Effector memory CD4-positive, alpha-beta T cell (primary cell): Measurements from ENCODE around the gene COL15A1.
A peak's percentile ranks its signal among the peaks of the same experiment; 100 is the strongest.

Source experiments
- DNase-seq, 3 donors: peaks; one replicate each; pipeline ENCODE4 v3.0.0-alpha.2; 2020
- H3K27ac ChIP-seq: 2 replicates; pipeline ENCODE4 v1.7.0; 2013; ENCODE audit warnings: mild to moderate bottlenecking, low read length, moderate library complexity; ENCODE audit not compliant: insufficient read depth, poor library complexity, severe bottlenecking
- H3K27me3 ChIP-seq: replicated peaks from 2 replicates; pipeline ENCODE4 v1.7.0; 2013; ENCODE audit warnings: mild to moderate bottlenecking, low read length; ENCODE audit not compliant: insufficient read depth, control insufficient read depth, poor library complexity, severe bottlenecking
- H3K36me3 ChIP-seq: 2 replicates; pipeline ENCODE4 v1.7.0; 2013; ENCODE audit warnings: mild to moderate bottlenecking, low read length, moderate library complexity; ENCODE audit not compliant: control insufficient read depth, insufficient read depth
- H3K4me1 ChIP-seq: 2 replicates; pipeline ENCODE4 v1.7.0; 2013; ENCODE audit warnings: low read length, mild to moderate bottlenecking; ENCODE audit not compliant: control insufficient read depth, insufficient read depth, poor library complexity, severe bottlenecking
- H3K4me3 ChIP-seq: 2 replicates; pipeline ENCODE4 v1.7.0; 2013; ENCODE audit warnings: low read length, low read depth, mild to moderate bottlenecking; ENCODE audit not compliant: insufficient read depth, poor library complexity, severe bottlenecking
- H3K9me3 ChIP-seq: 2 replicates; pipeline ENCODE4 v1.7.0; 2013; ENCODE audit warnings: mild to moderate bottlenecking, low read length, moderate library complexity; ENCODE audit not compliant: control insufficient read depth

The COL15A1 gene

DNA sequence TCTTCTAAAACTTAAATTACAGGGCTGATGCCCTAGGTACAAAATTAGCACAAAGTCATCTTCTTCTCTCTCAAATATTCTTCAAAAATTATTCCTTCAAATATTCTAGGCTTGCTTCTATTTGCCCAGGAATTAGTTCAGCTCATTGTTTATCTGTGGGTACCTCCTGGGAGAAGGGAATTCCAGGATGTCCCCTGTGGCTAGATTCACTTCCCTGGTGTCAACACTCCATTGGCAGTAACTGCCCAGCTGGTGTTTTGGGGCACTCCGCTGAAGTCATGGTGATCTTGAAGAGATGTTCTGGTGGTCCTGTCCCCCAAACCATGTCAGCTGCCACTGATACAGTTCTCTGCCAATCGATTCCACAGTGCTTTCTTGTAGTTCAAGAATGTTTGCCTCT, 135.0 kb downstream of the COL15A1 start:
- Histone ChIP-seq H3K4me1 (peaks cover 23% of the 10 kb centered on the region), H3K9me3 (no peaks in the 10 kb centered on the region), H3K27ac (no peak overlapping the region), H3K27me3 (no peaks in the 10 kb centered on the region), H3K36me3 (no peaks in the 10 kb centered on the region), H3K4me3 (no peak overlapping the region)
- DNase-seq = no peak

DNA sequence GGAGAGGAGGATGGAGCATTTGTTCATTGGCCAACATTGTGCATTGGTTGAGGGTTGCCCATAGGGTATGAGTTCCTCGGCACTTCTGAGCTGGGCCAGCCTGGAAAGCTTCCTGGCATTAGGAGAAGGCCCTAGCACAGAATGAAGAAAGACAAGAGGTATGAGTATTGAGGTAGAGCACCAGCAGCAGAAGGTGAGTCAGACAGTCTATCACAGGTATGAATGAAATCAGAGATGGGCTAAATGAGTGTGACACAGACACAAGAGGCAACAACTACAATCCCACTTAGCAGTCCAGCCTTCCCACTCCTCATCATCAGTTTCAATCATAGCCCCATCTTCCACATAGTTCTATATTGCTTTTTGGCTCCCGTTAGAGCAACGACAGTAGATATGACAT, 135.8 kb downstream of the COL15A1 start:
- H3K36me3 ChIP-seq = no peaks in the 10 kb centered on the region
- no peak for DNase-seq
- H3K27me3 ChIP-seq = no peaks in the 10 kb centered on the region
- H3K9me3 ChIP-seq = no peaks in the 10 kb centered on the region
- no peak overlapping the region for H3K27ac ChIP-seq
- peaks cover 23% of the 10 kb centered on the region for H3K4me1 ChIP-seq
- H3K4me3 ChIP-seq = no peak overlapping the region

DNA sequence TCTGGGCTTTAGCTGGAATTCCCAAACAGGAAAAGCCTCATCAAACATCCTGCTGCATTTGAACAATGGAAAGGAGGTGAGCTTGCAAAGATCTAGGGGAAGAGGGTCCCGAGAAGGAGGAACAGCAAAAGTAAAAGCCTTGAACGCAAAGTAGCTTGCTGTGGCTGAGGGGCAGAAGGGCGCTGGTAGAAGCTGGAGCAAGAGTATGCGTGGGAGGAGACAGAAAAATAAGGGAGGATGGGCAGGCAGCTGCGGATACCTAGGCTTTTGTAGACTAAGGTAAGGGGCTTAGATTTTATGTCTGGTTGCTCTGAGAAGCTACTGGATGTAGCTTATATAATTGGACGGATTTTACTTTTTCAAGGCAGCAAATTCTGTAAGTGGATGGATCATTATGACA, 139.3 kb downstream of the COL15A1 start:
- no peak overlapping the region for H3K4me3 ChIP-seq
- H3K36me3 ChIP-seq = no peaks in the 10 kb centered on the region
- no peak overlapping the region for H3K27ac ChIP-seq
- no peaks in the 10 kb centered on the region for H3K27me3 ChIP-seq
- H3K4me1 ChIP-seq = no peaks in the 10 kb centered on the region
- H3K9me3 ChIP-seq = no peaks in the 10 kb centered on the region
- DNase-seq = no peak

DNA sequence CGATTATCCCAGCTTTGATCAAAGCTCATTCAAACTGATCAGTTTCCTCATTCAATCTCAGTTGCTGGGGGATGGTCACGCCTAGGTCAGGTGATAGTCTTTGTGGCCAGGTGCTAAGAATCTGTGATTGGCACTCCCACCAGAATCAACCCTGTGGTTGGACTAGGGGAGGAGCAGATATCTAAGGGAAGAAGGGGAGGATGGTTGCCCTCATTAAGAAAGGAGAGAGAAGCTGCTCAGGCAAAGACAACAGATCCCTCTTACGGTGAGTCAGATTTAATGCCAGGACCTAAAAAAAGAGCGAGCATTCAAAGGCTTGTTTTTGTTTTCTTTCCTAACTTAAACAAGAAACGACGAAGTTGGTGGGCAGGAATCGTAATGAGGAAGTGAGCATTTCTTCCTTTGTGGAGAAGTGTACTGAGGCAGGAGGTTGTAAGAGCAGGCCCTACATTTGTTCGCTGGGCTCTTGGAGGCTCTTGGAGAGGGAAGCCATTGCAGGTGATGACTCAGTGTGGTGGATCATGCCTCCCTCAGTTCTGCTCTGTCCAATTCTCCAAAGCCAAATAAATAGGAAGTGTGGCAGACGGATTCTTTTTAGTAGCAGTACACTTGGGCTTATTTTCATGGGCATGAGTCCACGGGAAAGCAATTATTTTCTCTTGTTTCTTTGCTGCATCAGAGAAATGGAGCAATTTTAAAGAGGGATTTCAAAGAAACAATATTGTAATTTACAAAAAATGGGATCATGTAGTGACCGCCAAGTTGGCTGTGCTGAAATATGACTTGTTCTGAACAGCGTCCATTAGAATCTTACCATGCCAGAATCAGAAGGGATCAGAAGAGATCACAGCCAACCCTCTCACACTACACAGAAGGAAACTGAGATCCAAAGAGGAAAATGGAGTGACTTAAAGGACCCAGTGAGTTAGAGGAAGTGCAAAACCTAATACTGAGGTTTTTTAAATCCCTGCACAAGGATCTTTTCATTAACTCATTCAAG, 142.5 kb downstream of the COL15A1 start:
- Histone ChIP-seq H3K4me1 (no peaks in the 10 kb centered on the region), H3K27me3 (no peaks in the 10 kb centered on the region), H3K4me3 (no peak overlapping the region), H3K9me3 (no peaks in the 10 kb centered on the region), H3K27ac (no peak overlapping the region), H3K36me3 (no peaks in the 10 kb centered on the region)
- no peak for DNase-seq

DNA sequence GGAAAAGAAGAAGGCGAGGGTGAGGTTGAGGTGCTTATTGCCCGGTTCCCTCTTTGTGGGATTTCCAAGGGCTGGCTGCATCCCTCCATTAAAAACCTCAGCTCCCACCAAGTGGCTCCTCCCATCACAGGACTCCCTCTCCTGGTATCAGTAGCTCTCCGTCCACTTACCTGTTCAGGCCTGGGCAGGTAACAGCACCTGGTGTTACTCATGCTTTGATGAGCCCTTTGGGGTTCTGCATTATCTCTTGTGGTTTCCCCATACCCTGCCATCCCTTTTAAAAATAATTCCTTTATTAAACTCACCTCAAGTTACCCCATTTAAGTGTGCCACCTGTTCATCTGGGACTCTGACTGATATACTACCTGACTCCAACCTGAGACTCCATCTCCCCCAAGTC, 143.8 kb downstream of the COL15A1 start:
- Histone ChIP-seq H3K4me1 (peaks cover 4% of the 10 kb centered on the region), H3K36me3 (no peaks in the 10 kb centered on the region), H3K27ac (no peak overlapping the region), H3K4me3 (no peak overlapping the region), H3K27me3 (no peaks in the 10 kb centered on the region), H3K9me3 (no peaks in the 10 kb centered on the region)
- DNase-seq = no peak

DNA sequence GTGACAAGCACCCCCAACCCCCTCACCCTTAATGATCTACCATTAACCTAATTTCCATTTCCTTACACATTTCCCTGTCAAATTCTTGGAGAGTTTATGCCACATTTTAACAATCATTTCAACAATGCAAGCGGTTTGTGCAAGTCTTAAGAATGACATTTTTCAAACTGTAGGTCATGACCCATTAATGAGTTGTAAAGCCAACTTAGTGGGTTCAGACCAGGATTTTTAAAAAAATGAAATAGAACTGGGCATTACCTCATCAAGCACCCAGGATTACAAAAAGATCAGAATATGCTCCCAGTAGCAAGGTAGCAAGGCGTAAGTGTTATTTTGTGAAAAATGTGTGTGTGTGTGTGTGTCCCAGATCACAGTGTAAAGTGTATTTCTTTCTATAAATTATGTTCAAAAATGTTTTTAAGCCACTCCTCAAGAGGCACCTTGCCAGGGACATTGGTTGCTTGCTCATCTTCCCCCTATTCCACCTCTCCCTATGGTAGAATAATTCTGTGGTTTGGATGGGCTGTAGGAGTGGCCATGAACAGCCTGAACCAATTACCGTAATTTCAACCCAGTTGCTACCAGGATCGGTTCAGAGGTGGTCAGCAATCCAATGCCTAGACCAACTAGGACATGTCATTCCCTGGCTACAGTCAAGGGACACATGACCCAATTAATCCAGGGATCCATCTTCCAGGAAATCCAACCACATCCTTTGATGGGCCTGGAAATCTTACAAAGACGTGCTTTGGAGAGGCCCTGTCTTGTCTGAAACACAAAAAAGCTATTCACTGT, 146.8 kb downstream of the COL15A1 start:
- no peak for DNase-seq
- H3K27ac ChIP-seq = no peak overlapping the region
- H3K27me3 ChIP-seq = no peaks in the 10 kb centered on the region

DNA sequence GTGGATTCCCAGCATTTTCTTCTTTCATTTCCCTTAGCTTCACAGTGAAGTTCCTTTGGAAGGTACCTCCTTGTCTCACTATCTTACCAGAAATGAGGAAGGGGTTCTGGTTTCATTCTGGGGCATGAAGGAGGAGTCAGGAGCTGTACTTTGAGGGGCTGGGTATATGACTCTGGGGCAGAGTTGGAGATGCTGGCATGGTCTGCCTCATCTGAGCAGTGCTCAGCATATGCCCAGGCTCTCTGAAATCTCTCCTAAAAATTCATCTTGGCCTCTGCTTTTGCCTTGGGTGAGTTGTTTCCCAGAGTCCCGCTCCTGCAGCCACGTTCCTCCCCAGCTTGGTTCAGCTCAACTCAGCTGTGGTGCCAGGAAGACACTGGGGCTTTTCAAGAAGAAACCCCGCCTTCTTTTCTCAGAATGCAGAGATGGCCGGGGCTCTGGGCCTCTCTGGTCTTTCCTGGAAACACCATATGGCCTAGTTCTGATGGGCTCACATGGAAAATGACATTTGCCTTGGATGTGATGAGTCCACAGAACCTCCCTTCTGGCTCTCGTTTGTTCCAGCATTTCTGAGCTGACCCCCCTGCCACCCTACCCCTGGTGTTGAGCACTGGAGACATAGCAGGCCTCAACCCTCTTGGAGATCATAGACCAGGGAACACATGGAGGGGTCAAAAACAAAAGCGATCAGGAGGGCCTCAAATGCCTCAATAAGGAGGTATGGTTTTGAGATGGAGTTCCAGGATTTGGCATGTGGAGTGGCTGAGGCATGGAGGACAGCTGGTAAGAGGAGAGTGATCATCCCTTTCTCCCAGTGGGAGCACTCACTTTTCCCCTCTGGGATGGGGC, 149.2 kb downstream of the COL15A1 start:
- H3K4me3 ChIP-seq = peak overlapping the region; percentile 14
- no peak overlapping the region for H3K27ac ChIP-seq
- no peak for DNase-seq
- H3K36me3 ChIP-seq = no peaks in the 10 kb centered on the region
- no peaks in the 10 kb centered on the region for H3K9me3 ChIP-seq
- H3K4me1 ChIP-seq = peaks cover 16% of the 10 kb centered on the region
- no peaks in the 10 kb centered on the region for H3K27me3 ChIP-seq

More for the DNA sequence above, 146.8 kb downstream of the COL15A1 start:
- Histone ChIP-seq H3K9me3 (no peaks in the 10 kb centered on the region), H3K4me1 (peaks cover 16% of the 10 kb centered on the region), H3K36me3 (no peaks in the 10 kb centered on the region), H3K4me3 (no peak overlapping the region)

DNA sequence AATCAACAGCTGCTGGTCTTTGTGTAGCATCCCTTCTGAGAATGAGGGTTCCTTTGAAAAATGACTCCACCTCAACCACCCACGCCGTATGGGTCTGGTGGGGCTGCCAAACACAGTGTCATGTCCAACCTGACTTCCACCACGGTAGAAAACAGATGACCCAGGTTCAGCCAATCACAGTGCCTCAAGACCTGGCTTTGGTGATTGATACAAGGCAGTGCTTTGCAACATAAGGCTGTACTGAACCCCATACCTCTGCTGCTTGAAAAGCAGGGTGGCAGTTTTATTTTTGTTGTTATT, 149.7 kb downstream of the COL15A1 start:
- Histone ChIP-seq H3K27ac (no peak overlapping the region), H3K9me3 (no peaks in the 10 kb centered on the region), H3K36me3 (no peaks in the 10 kb centered on the region), H3K4me3 (no peak overlapping the region), H3K27me3 (no peaks in the 10 kb centered on the region), H3K4me1 (peaks cover 16% of the 10 kb centered on the region)
- DNase-seq = no peak

DNA sequence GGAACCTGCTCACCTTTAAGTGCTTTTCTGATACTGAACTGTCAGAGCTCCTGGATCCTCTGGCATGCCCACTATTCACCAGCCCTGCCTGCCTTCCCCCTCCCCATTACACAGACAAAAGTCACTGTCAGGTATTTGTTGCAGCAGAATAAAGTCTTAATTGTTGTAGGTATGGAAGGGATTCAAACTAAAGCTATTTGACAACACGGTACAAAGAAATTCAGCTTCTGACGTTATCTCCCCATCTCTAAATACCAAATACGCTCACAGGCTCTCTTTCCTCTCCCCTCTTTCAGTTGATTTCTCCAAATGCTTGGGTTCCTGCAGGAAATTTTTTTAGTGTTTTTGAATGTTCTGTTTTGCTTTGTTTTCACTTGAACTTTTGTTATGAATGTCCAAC, 151.9 kb downstream of the COL15A1 start:
- Histone ChIP-seq H3K9me3 (no peaks in the 10 kb centered on the region), H3K27ac (no peak overlapping the region), H3K27me3 (no peaks in the 10 kb centered on the region), H3K4me1 (peaks cover 16% of the 10 kb centered on the region), H3K4me3 (no peak overlapping the region), H3K36me3 (no peaks in the 10 kb centered on the region)
- DNase-seq = no peak
